Measurements from ENCODE around the gene SEZ6L.

- no peak for TF ChIP-seq CTCF (IDR thresholded peaks at IDR 0.05 in 2 of 3, conservative IDR thresholded peaks at IDR 0.05 in 1 of 3; ENCODE audit: borderline replicate concordance in 1 of 3, insufficient read depth in 1 of 3, low read depth in 2 of 3, low read length in 2 of 3)
- no peak for TF ChIP-seq YY1 (IDR thresholded peaks at IDR 0.05; ENCODE audit: extremely low read depth, insufficient replicate concordance, low read depth, low read length)
- TF ChIP-seq ZNF274 (IDR thresholded peaks at IDR 0.05; ENCODE audit: low read depth, low read length) = no peak
- no peak for TF ChIP-seq EZH2phosphoT487 (IDR thresholded peaks at IDR 0.05; ENCODE audit: borderline replicate concordance)
- TF ChIP-seq ATF3 (IDR thresholded peaks at IDR 0.05) = no peak
- TF ChIP-seq SIN3A (IDR thresholded peaks at IDR 0.05; ENCODE audit: low read depth) = no peak
- TF ChIP-seq POLR2A (IDR thresholded peaks at IDR 0.05; ENCODE audit: borderline replicate concordance, extremely low read depth, insufficient read depth, insufficient read length) = no peak
- no peak for TF ChIP-seq EZH2 (IDR thresholded peaks at IDR 0.05)
- no peak for TF ChIP-seq JUND (IDR thresholded peaks at IDR 0.05)
These were observed 173.6 kb downstream of the SEZ6L start for GRCh38 chr22:26342745-26343410.

Measured in HCT116 (cell line).